Natural killer cell (primary cell): ENCODE data around the gene RIIAD1. TPM values are rescaled to one million over a fixed set of nuclear protein-coding genes. Genes with fewer than 3 reads are reported as not detected.
"Not testable (repeated sequence)": the region's sequence is repeated elsewhere in the genome, so short reads cannot be mapped to it uniquely, and the experiment has no call there.

Source experiments
- ATAC-seq, 3 donors: fragments of 150-1000 bp in 2 of 3; fragments of 200-7000 bp in 1 of 3; cut with Tn5 transposase; 1 replicate in 1 of 3; 2 replicates in 2 of 3; pipeline ENCODE4 v1.10.0; 2021; ENCODE audit warnings: mild to moderate bottlenecking in 2 of 3, moderate library complexity in 2 of 3
- DNase-seq, 2 donors: peaks; one replicate each; pipeline versions ENCODE4 v3.0.0 to v3.0.0-alpha.2; 2013 to 2021; ENCODE audit warnings: mixed read lengths in 1 of 2
- H3K27ac ChIP-seq: one replicate; pipeline ENCODE4 v1.5.1; 2013; ENCODE audit warnings: mild to moderate bottlenecking, low read length
- H3K27me3 ChIP-seq: one replicate; pipeline ENCODE4 v1.6.1; 2013; ENCODE audit warnings: low read length; ENCODE audit not compliant: control insufficient read depth, insufficient read depth
- H3K36me3 ChIP-seq: one replicate; pipeline ENCODE4 v1.6.1; 2013; ENCODE audit warnings: low read length; ENCODE audit not compliant: control insufficient read depth, insufficient read depth
- H3K4me1 ChIP-seq: one replicate; pipeline ENCODE4 v1.6.1; 2013; ENCODE audit warnings: low read length; ENCODE audit not compliant: control insufficient read depth, insufficient read depth
- H3K4me3 ChIP-seq: one replicate; pipeline ENCODE4 v1.5.1; 2013; ENCODE audit warnings: low read length
- H3K9me3 ChIP-seq: one replicate; pipeline ENCODE4 v1.6.1; 2013; ENCODE audit warnings: low read length; ENCODE audit not compliant: control insufficient read depth, insufficient read depth
- H3K27ac Mint-ChIP-seq, 2 donors: one replicate each; pipeline ENCODE4 v1.8.0; 2022; ENCODE audit warnings: mild to moderate bottlenecking in 2 of 2, mixed read lengths in 2 of 2, moderate library complexity in 1 of 2
- H3K27me3 Mint-ChIP-seq, 2 donors: one replicate each; pipeline ENCODE4 v1.8.0; 2022; ENCODE audit warnings: low read depth in 2 of 2, mixed read lengths in 2 of 2
- H3K36me3 Mint-ChIP-seq: one replicate; pipeline ENCODE4 v1.8.0; 2022; ENCODE audit warnings: mixed read lengths
- H3K4me1 Mint-ChIP-seq, 2 donors: one replicate each; pipeline ENCODE4 v1.8.0; 2022; ENCODE audit warnings: mixed read lengths in 2 of 2
- H3K4me3 Mint-ChIP-seq: one replicate; pipeline ENCODE4 v1.8.0; 2022; ENCODE audit warnings: mild to moderate bottlenecking, moderate library complexity, mixed read lengths
- H3K9me3 Mint-ChIP-seq, 2 donors: one replicate each; pipeline ENCODE4 v1.8.0; 2022; ENCODE audit warnings: mixed read lengths in 2 of 2
- WGBS: methylation state at CpG from one replicate; pipeline ENCODE4 v1.1.7; 2013; ENCODE audit warnings: missing lambda C conversion rate; ENCODE audit not compliant: insufficient coverage; 5-methylcytosine and 5-hydroxymethylcytosine counted together
- intact Hi-C: fragments of 100-400 bp; cut with micrococcal nuclease; formaldehyde crosslinking; loops from one replicate; pipeline ENCODE4 v1.14.2; 2022
- total RNA-seq, 4 donors: library from RNA; stranded (reverse); fragments of 120-200 nt in 1 of 4; gene quantifications; one replicate each; pipeline versions ENCODE4 v1.2.3 to v1.2.4, GENCODE V29; 2013 to 2022
- TF ChIP-seq, protein P1 (sequence below): fragments of 200-600 bp; IDR thresholded peaks from one replicate; pipeline ENCODE4 v1.8.0; 2022; ENCODE audit warnings: antibody characterized with exemption

Gene RIIAD1
- total RNA-seq, 3 donors from 2014 or later (not counting 1 experiment from before 2014, with no cell fraction given) = not detected

DNA sequence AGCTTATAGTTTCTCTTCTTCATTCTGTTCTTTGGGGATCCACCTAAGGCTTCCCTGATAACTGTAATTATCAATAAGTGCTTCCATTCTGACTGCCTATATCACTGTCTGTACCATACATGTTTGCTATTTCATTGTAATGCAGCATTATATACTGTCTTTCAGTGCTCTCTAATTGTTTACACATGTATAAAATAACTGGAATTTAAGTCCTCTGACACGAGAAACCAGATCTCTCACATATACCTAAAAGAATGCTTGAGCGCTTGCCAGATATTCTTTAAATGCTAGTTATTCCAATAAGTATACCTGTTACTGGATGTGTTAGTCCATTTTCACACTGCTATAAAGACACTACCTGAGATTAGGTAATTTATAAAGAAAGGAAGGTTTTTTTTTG, 39.4 kb upstream of the RIIAD1 start:
- TF ChIP-seq, protein P1, sequence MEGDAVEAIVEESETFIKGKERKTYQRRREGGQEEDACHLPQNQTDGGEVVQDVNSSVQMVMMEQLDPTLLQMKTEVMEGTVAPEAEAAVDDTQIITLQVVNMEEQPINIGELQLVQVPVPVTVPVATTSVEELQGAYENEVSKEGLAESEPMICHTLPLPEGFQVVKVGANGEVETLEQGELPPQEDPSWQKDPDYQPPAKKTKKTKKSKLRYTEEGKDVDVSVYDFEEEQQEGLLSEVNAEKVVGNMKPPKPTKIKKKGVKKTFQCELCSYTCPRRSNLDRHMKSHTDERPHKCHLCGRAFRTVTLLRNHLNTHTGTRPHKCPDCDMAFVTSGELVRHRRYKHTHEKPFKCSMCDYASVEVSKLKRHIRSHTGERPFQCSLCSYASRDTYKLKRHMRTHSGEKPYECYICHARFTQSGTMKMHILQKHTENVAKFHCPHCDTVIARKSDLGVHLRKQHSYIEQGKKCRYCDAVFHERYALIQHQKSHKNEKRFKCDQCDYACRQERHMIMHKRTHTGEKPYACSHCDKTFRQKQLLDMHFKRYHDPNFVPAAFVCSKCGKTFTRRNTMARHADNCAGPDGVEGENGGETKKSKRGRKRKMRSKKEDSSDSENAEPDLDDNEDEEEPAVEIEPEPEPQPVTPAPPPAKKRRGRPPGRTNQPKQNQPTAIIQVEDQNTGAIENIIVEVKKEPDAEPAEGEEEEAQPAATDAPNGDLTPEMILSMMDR = no peak
- Histone ChIP-seq H3K4me1 (no peaks in the 10 kb centered on the region), H3K27ac (no peak overlapping the region), H3K27me3 (no peaks in the 10 kb centered on the region), H3K4me3 (no peak overlapping the region), H3K9me3 (no peaks in the 10 kb centered on the region), H3K36me3 (peaks cover 21% of the 10 kb centered on the region)
- no CpG with 5 or more reads among the region's 2 CpGs for WGBS
- DNase-seq (no peak), ATAC-seq (no peak)
- Mint-ChIP-seq H3K27me3 (no peaks in the 10 kb centered on the region), H3K36me3 (no peaks in the 10 kb centered on the region), H3K4me1 (no peaks in the 10 kb centered on the region), H3K9me3 (no peaks in the 10 kb centered on the region), H3K4me3 (no peak overlapping the region), H3K27ac (no peak overlapping the region)
- intact Hi-C loops = no loop called here

DNA sequence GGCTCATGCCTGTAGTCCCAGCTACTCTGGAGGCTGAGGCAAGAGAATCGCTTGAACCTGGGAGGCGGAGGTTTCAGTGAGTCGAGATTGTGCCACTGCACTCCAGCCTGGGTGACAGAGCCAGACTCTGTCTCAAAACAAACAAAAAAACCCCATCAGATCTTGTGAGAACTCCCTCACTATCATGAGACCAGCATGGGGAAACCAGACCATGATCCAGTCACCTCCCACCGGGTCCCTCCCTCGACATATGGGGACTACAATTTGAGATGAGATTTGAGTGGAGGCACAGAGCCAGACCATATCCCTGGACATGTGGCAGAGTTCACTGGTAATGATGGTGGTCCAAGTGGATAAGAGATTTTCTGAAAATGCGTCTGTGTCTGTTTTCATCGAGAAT, 38.4 kb upstream of the RIIAD1 start:
- intact Hi-C loops, H3K9me3 ChIP-seq, H3K27me3 Mint-ChIP-seq, ATAC-seq, H3K4me1 ChIP-seq, H3K27ac ChIP-seq, H3K27ac Mint-ChIP-seq, H3K9me3 Mint-ChIP-seq, H3K4me3 Mint-ChIP-seq, DNase-seq, H3K27me3 ChIP-seq, H3K4me1 Mint-ChIP-seq, H3K4me3 ChIP-seq, H3K36me3 Mint-ChIP-seq: not testable (repeated sequence)
- WGBS = 97% methylated on average over 5 of the region's 7 CpGs
- H3K36me3 ChIP-seq = peaks cover 26% of the 10 kb centered on the region

DNA sequence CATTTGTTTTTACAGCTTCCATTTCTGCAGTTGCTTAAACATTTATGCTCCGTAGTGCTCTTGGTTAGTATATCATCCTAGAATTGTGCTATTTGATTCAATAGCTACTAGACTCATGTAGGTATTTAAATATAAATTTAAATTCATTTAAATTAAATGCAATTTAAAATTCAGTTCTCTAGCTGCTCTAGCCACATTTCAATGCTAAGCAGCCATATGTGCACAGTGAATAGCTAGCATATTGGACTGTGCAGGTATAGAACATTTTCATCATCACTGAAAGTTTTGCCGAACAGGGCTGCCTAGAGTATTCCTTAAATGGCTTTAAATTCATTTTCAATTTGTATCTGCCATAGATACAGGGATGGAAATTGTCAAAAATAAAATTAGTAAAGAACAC, 37.2 kb upstream of the RIIAD1 start:
- no peak overlapping the region for H3K4me3 Mint-ChIP-seq
- no peaks in the 10 kb centered on the region for H3K9me3 Mint-ChIP-seq
- H3K4me1 Mint-ChIP-seq = no peaks in the 10 kb centered on the region
- Histone ChIP-seq H3K27me3 (no peaks in the 10 kb centered on the region), H3K9me3 (no peaks in the 10 kb centered on the region), H3K36me3 (peaks cover 22% of the 10 kb centered on the region), H3K4me1 (no peaks in the 10 kb centered on the region), H3K27ac (no peak overlapping the region), H3K4me3 (no peak overlapping the region)
- H3K27me3 Mint-ChIP-seq = no peaks in the 10 kb centered on the region
- no peak for DNase-seq
- no peak for ATAC-seq
- H3K27ac Mint-ChIP-seq = no peak overlapping the region
- TF ChIP-seq, protein P1 = no peak
- no peaks in the 10 kb centered on the region for H3K36me3 Mint-ChIP-seq
- intact Hi-C loops = no loop called here
- WGBS = 90% methylated on average over 1 of the region's 2 CpGs

DNA sequence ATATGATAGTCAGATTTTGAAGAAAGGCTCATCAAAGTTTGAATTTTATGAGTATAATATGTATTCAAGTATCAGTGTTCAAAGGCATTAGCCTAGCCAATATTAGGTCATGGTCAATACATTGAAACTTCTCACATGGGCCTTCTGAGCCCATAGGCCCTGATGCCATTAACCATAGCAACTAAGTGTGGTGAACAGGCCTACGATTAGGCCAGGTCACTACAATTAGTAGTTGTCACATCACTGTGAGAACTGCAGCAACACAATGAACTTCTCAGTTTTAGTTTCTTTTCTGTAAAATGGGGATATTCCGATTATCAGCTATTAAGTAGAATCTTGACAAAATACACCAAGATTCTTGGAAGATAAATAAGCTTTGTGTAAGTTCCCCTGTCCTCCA, 34.8 kb upstream of the RIIAD1 start:
- Histone ChIP-seq H3K36me3 (peaks cover 22% of the 10 kb centered on the region), H3K9me3 (no peaks in the 10 kb centered on the region), H3K4me3 (no peak overlapping the region), H3K27me3 (no peaks in the 10 kb centered on the region), H3K27ac (no peak overlapping the region), H3K4me1 (no peaks in the 10 kb centered on the region)
- intact Hi-C loops = no loop called here
- 94% methylated on average over 2 of the region's 2 CpGs for WGBS
- TF ChIP-seq, protein P1 = no peak
- no peak for ATAC-seq
- DNase-seq = no peak
- Mint-ChIP-seq H3K4me3 (no peak overlapping the region), H3K4me1 (no peaks in the 10 kb centered on the region), H3K27ac (no peak overlapping the region), H3K36me3 (no peaks in the 10 kb centered on the region), H3K27me3 (no peaks in the 10 kb centered on the region), H3K9me3 (no peaks in the 10 kb centered on the region)
